GM12872 (cell line): Measurements from ENCODE around the gene SLC11A2.

Source experiments
- CTCF ChIP-seq: IDR thresholded peaks from 3 replicates; pipeline ENCODE4 v1.5.1; 2011; ENCODE audit warnings: low read depth, mild to moderate bottlenecking, low read length, moderate library complexity; ENCODE audit not compliant: insufficient read depth

SLC11A2 gene

GRCh38 chr12:50947933-50948626 lies 78.1 kb downstream of the SLC11A2 start:
- TF ChIP-seq CTCF, result no peak

- TF ChIP-seq CTCF, result no peak
Measured at GRCh38 chr12:50937653-50938052, 88.5 kb downstream of the SLC11A2 start.

GRCh38 chr12:50936821-50937530 lies 89.2 kb downstream of the SLC11A2 start:
- TF ChIP-seq CTCF, result no peak

- TF ChIP-seq CTCF, result no peak
Measured at GRCh38 chr12:50934981-50935807, 91.0 kb downstream of the SLC11A2 start.

GRCh38 chr12:50934371-50934851 lies 91.8 kb downstream of the SLC11A2 start:
- no peak for TF ChIP-seq CTCF

- no peak for TF ChIP-seq CTCF
Measured at GRCh38 chr12:50933459-50934124, 92.6 kb downstream of the SLC11A2 start.

- no peak for TF ChIP-seq CTCF
Measured at GRCh38 chr12:50932787-50933280, 93.3 kb downstream of the SLC11A2 start.
